Measurements from ENCODE around the gene TBCK.

The TBCK gene

GRCh38 chr4:105992641-105993305, 323.2 kb downstream of the TBCK start:
- no peak for DNase-seq (ENCODE audit: low read depth, low spot score)

GRCh38 chr4:105991726-105992125, 324.3 kb downstream of the TBCK start:
- no peak for DNase-seq (ENCODE audit: low read depth, low spot score)
